BJ (cell line): ENCODE results near the gene SHISA7. TPM values are rescaled to one million over a fixed set of nuclear protein-coding genes. Genes with fewer than 3 reads are reported as not detected.

ENCODE experiments used
- CTCF ChIA-PET: fragments of 350-600 bp; formaldehyde crosslinking; extraction: SDS; loops from one replicate; lab custom pipeline; 2021; ENCODE audit warnings: antibody characterized with exemption, inconsistent platforms; lab: Yijun Ruan, JAX
- POLR2A ChIA-PET: fragments of 300-600 bp; sonication (Branson Sonifier 250); formaldehyde crosslinking; extraction: SDS; loops from one replicate; lab custom pipeline; 2021; ENCODE audit warnings: antibody characterized with exemption; lab: Charles Lee
- DNase-seq: peaks from one replicate; pipeline ENCODE4 v3.0.0-alpha.2; 2011; ENCODE audit warnings: low read depth
- H3K27me3 ChIP-seq: 2 replicates; pipeline ENCODE4 v1.6.0; 2011; ENCODE audit warnings: low read length; ENCODE audit not compliant: control insufficient read depth, insufficient read depth
- H3K36me3 ChIP-seq: 2 replicates; pipeline ENCODE4 v1.5.1; 2011; ENCODE audit warnings: low read length; ENCODE audit not compliant: control insufficient read depth, insufficient read depth
- H3K4me3 ChIP-seq: 2 replicates; pipeline ENCODE4 v1.5.1; 2011; ENCODE audit warnings: low read depth, mild to moderate bottlenecking, control low read depth, low read length
- polyA plus RNA-seq: library from polyadenylated mRNA; depleted of rRNA; stranded (reverse); fragments of >200 nt; gene quantifications from 2 replicates; pipeline ENCODE4 v1.2.3, GENCODE V29; 2011
- TF ChIP-seq, protein P1 (sequence below): IDR thresholded peaks from 2 replicates; pipeline ENCODE4 v1.5.1; 2011; ENCODE audit warnings: low read depth, mild to moderate bottlenecking, control low read depth, inconsistent platforms, low read length, moderate library complexity; ENCODE audit not compliant: insufficient read depth

SHISA7 gene
- polyA plus RNA-seq, 1 experiment: not detected

DNA sequence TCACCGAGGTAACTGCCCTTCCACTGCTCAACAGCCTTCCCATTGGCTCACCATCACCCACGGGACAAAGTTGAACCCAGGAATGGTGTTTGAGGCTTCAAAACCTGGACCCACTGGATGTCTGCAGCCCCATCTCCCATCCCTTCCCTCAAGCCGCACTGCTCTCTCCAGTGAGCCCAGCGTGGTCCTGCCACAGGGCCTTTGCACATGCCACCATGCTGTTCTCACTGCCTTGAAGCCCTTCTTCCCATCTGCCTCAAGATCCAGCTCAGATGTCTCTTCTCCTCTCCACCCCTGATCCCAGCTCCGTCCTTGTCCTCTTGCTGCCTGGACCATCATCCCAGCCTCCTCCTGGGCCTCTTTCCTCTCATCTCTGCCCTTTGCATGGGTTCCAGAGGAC is 4.0 kb downstream of the SHISA7 start:
- no peaks in the 10 kb centered on the region for H3K36me3 ChIP-seq
- TF ChIP-seq, protein P1, sequence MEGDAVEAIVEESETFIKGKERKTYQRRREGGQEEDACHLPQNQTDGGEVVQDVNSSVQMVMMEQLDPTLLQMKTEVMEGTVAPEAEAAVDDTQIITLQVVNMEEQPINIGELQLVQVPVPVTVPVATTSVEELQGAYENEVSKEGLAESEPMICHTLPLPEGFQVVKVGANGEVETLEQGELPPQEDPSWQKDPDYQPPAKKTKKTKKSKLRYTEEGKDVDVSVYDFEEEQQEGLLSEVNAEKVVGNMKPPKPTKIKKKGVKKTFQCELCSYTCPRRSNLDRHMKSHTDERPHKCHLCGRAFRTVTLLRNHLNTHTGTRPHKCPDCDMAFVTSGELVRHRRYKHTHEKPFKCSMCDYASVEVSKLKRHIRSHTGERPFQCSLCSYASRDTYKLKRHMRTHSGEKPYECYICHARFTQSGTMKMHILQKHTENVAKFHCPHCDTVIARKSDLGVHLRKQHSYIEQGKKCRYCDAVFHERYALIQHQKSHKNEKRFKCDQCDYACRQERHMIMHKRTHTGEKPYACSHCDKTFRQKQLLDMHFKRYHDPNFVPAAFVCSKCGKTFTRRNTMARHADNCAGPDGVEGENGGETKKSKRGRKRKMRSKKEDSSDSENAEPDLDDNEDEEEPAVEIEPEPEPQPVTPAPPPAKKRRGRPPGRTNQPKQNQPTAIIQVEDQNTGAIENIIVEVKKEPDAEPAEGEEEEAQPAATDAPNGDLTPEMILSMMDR: no peak
- H3K4me3 ChIP-seq: no peak overlapping the region
- ChIA-PET CTCF (interaction anchor here (1.2 kb wide), 1 partner anchor 29 kb away, joined by 3 read pairs; no protein-coding TSS in a partner anchor), POLR2A (no interaction called here)
- H3K27me3 ChIP-seq: peaks cover 30% of the 10 kb centered on the region
- no peak for DNase-seq

DNA sequence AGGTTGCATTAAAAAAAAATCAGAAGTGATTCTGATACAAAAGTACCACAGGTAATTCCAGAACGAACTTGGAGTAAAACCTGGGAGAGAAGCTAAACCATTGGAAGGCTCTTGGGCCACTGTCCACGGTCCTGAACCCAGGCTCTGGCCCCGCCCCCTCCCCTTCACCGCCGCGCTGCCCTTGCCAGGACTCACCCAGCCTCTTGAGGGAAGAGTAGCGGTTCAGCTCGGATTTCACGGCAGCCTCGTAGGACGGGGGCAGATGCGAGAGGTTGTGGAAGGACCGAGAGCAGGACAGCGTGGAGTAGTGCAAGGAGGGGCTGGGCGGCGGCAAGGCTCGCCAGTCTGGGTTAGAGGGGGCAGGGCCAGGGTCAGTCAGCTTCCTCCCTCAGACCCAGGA is 5.7 kb downstream of the SHISA7 start:
- peaks cover 22% of the 10 kb centered on the region for H3K27me3 ChIP-seq
- CTCF ChIA-PET: interaction anchor here (0.6 to 2.6 kb wide), 6 partner anchors 8 to 146 kb away, joined by 3 to 17 read pairs (median 6); no protein-coding TSS in a partner anchor
- POLR2A ChIA-PET: no interaction called here
- no peak for DNase-seq
- no peak overlapping the region for H3K4me3 ChIP-seq
- TF ChIP-seq, protein P1: no peak
- no peaks in the 10 kb centered on the region for H3K36me3 ChIP-seq

DNA sequence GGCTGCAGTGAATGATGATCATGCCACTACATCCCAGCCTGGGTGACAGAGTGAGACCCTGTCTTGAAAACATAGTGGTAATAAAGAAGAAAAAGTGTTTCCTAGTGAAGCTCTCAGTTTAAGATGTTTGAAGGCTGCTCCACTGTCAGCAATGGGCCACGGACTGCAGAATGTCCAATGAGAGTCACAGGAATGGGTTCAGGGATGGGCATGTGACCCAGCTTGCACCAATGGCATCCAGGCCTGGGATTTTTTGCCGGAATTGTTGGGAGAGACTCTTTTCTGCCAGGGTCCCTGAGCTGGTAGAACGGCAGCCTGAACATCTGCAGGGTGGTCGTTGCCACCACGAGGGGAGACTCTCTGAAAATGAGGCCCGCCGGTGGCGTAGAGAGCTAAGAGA is 6.3 kb downstream of the SHISA7 start:
- DNase-seq: no peak
- ChIA-PET POLR2A (no interaction called here), CTCF (interaction anchor here (0.6 to 2.6 kb wide), 6 partner anchors 9 to 282 kb away, joined by 3 to 17 read pairs (median 6); no protein-coding TSS in a partner anchor)
- no peak overlapping the region for H3K4me3 ChIP-seq
- no peaks in the 10 kb centered on the region for H3K36me3 ChIP-seq
- TF ChIP-seq, protein P1: no peak
- peaks cover 20% of the 10 kb centered on the region for H3K27me3 ChIP-seq

DNA sequence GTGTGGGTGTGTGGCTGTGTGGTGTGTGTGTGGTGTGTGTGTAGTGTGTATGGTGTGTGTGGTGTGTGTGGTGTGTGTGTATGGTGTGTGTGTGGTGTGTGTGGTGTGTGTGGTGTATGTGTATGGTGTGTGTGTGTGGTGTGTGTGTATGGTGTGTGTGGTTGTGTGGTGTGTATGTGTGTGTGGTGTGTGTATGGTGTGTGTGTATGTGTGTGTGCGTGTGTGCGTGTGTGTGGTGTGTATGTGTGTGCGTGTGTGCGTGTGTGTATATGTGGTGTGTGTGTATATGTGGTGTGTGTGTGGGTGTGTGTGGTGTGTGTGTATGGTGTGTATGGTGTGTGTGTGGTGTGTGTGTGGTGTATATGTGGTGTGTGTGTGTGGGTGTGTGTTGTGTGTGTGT is 8.1 kb downstream of the SHISA7 start:
- Histone ChIP-seq H3K27me3 (peaks cover 5% of the 10 kb centered on the region; the same call in 1 of the 2 replicates), H3K4me3 (no peak overlapping the region), H3K36me3 (no peaks in the 10 kb centered on the region)
- no peak for DNase-seq
- CTCF ChIA-PET: no interaction called here
- TF ChIP-seq, protein P1: no peak
- POLR2A ChIA-PET: no interaction called here

DNA sequence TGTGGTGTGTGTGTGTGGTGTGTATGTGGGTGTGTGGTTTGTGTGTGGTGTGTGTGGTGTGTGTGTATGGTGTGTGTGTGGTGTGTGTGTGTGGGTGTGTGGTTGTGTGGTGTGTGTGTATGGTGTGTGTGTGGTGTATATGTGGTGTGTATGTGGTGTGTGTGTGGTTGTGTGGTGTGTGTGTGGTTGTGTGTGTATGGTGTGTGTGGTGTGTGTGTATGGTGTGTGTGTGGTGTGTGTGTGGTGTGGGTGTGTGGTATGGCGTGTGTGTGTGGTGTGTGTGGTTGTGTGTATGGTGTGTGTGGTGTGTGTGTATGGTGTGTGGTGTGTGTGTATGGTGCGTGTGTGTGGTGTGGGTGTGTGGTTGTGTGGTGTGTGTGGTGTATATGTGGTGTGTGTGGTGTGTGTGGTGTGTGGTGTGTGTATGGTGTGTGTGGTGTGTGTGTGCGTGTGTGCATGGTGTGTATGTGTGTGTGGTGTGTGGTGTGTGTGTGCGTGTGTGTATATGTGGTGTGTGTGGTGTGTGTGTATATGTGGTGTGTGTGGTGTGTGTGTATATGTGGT is 8.7 kb downstream of the SHISA7 start:
- no peak overlapping the region for H3K4me3 ChIP-seq
- POLR2A ChIA-PET: no interaction called here
- DNase-seq: no peak
- no peaks in the 10 kb centered on the region for H3K36me3 ChIP-seq
- H3K27me3 ChIP-seq: peaks cover 2% of the 10 kb centered on the region; the same call in 1 of the 2 replicates
- TF ChIP-seq, protein P1: no peak
- CTCF ChIA-PET: no interaction called here
